GM12891 (cell line): ENCODE data around the gene TIGD2.

ENCODE experiments used
- POLR2A ChIP-seq: IDR thresholded peaks from 2 replicates; pipeline ENCODE4 v1.6.1; 2011; ENCODE audit warnings: low read depth, low read length, control low read depth
- POLR2AphosphoS5 ChIP-seq: IDR thresholded peaks from 2 replicates; pipeline ENCODE4 v1.6.1; 2011; ENCODE audit warnings: low read depth, low read length, control low read depth
- SPI1 ChIP-seq: IDR thresholded peaks from 2 replicates; pipeline ENCODE4 v1.6.1; 2011; ENCODE audit warnings: low read depth, low read length, control low read depth
- TAF1 ChIP-seq: IDR thresholded peaks from 2 replicates; pipeline ENCODE4 v1.6.1; 2011; ENCODE audit warnings: low read depth, low read length, control low read depth

- TF ChIP-seq POLR2A = no peak
- no peak for TF ChIP-seq SPI1
- no peak for TF ChIP-seq TAF1
- TF ChIP-seq POLR2AphosphoS5 = no peak
These were observed 33.6 kb upstream of the TIGD2 start for GRCh38 chr4:89077761-89078160.
